ENCODE measurements around the gene METTL9. TPM values are rescaled to one million over a fixed set of nuclear protein-coding genes. Genes with fewer than 3 reads are reported as not detected.
"Not testable (repeated sequence)": the region's sequence is repeated elsewhere in the genome, so short reads cannot be mapped to it uniquely, and the experiment has no call there.

Gene METTL9
- total and polyA plus RNA-seq, 12 donors, result 35.7 to 398 (median 212) TPM

- intact Hi-C loops (cut with DNase I), result loop anchor here in 1 of 2 donors (5.0 kb wide), 1 partner anchor 39 kb away; no protein-coding TSS in a partner anchor
- Histone ChIP-seq H3K27ac (peak overlapping the region; percentile 71 to 98 (median 96)), H3K4me1 (replicated peaks in 1 of 2) (peaks cover 28 to 38% of the 10 kb centered on the region in 2 donors), H3K27me3 (no peaks in the 10 kb centered on the region), H3K9me3 (replicated peaks in 1 of 3) (no peaks in the 10 kb centered on the region), H3K36me3 (replicated peaks in 1 of 2) (no peaks in the 10 kb centered on the region), H3K4me3 (peak overlapping the region; percentile 18 to 92 (median 75))
- peak in 1 of 7 donors; percentile 62 for DNase-seq
- no peak for TF ChIP-seq POLR2A (IDR thresholded peaks at IDR 0.05)
- TF ChIP-seq, protein P1, sequence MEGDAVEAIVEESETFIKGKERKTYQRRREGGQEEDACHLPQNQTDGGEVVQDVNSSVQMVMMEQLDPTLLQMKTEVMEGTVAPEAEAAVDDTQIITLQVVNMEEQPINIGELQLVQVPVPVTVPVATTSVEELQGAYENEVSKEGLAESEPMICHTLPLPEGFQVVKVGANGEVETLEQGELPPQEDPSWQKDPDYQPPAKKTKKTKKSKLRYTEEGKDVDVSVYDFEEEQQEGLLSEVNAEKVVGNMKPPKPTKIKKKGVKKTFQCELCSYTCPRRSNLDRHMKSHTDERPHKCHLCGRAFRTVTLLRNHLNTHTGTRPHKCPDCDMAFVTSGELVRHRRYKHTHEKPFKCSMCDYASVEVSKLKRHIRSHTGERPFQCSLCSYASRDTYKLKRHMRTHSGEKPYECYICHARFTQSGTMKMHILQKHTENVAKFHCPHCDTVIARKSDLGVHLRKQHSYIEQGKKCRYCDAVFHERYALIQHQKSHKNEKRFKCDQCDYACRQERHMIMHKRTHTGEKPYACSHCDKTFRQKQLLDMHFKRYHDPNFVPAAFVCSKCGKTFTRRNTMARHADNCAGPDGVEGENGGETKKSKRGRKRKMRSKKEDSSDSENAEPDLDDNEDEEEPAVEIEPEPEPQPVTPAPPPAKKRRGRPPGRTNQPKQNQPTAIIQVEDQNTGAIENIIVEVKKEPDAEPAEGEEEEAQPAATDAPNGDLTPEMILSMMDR (IDR thresholded peaks at IDR 0.05), result no peak
- 1 to 2% (median 2%) methylated on average over 12 to 13 of the region's 13 CpGs for WGBS, 4 donors
These were observed 666 bp upstream of the METTL9 start for GRCh38 chr16:21598701-21599121.

DNA sequence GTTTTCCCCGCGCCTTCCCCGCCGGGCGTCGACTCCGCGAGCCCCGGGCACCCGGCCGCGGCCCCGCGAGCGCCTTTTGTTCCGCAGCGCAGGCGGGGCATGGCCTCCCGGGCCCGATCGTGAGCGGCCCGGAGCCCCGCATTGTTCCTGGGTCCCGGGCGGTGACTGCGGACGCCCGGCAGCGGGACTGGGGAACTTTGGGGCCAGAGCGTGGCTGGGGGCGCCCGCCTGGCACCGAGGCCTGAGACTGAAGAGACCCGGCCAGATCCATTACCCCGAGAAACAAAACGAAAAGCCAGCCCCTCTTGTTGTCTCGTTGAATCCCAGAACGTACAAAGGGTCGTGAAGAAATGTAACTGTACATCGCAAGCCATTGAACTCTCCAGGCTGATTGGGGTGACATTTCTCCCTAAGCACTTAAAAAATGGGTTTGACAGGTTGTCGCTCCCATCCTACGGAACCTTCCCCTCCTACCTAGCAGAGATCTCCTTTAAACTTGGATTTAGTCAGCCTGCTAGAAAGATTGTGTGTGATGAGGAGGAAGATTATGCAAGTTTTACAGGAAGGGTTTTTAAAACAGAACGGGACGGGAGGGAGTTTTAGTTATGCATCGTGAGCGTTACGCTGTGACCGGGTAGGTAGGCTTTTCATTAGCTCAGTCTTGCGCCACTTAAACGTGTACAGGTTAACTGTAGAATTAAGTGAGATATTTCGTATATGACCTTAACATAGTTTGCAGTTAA lies 825 bp downstream of the METTL9 start:
- intact Hi-C loops (cut with DNase I), result no loop called here

DNA sequence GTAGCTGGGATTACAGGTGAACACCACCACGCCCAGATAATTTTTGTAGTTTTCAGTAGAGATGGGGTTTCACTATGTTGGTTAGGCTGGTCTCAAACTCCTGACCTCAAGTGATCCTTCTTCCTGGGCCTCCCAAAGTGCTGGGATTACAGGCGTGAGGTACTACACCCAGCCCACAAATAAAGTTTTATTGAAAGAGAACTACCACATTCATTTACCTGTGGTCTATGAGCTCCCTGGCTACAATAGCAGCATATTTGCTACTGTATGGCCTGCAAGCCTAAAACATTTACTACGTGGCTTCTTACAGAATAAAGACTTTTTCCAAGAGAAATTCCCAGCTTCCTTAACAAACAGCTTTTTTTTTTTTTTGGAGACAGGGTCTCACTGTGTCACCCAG lies 3.4 kb downstream of the METTL9 start:
- H3K4me1 ChIP-seq (replicated peaks in 1 of 2), result peaks cover 46 to 79% of the 10 kb centered on the region in 2 donors
- WGBS, 4 donors, result 81 to 89% (median 85%) methylated on average over 3 of the region's 3 CpGs
- H3K27ac ChIP-seq, result peak overlapping the region in 4 of 5 donors; percentile 18 to 71 (median 34)
- no peak overlapping the region for H3K4me3 ChIP-seq
- no peak for TF ChIP-seq POLR2A (IDR thresholded peaks at IDR 0.05)
- TF ChIP-seq, protein P1 (IDR thresholded peaks at IDR 0.05), result no peak
- H3K27me3 ChIP-seq, result no peaks in the 10 kb centered on the region
- H3K9me3 ChIP-seq (replicated peaks in 1 of 3), result no peaks in the 10 kb centered on the region
- no peaks in the 10 kb centered on the region for H3K36me3 ChIP-seq (replicated peaks in 1 of 2)
- intact Hi-C loops (cut with DNase I), result no loop called here
- no peak for DNase-seq

More for the DNA sequence above, 825 bp downstream of the METTL9 start:
- Histone ChIP-seq H3K27me3 (no peaks in the 10 kb centered on the region), H3K9me3 (replicated peaks in 1 of 3) (no peaks in the 10 kb centered on the region), H3K4me1 (replicated peaks in 1 of 2) (peaks cover 42 to 53% of the 10 kb centered on the region in 2 donors), H3K27ac (peak overlapping the region; percentile 71 to 98 (median 96)), H3K4me3 (peak overlapping the region in 3 of 4 donors; percentile 78 to 92 (median 88)), H3K36me3 (replicated peaks in 1 of 2) (no peaks in the 10 kb centered on the region)
- DNase-seq, result peak in 2 of 7 donors; percentile 28 to 29
- TF ChIP-seq POLR2A (IDR thresholded peaks at IDR 0.05), result peak in 1 of 2 donors; percentile 58
- TF ChIP-seq, protein P1 (IDR thresholded peaks at IDR 0.05), result no peak
- WGBS, 4 donors, result 0% methylated on average over 21 to 52 of the region's 52 CpGs

DNA sequence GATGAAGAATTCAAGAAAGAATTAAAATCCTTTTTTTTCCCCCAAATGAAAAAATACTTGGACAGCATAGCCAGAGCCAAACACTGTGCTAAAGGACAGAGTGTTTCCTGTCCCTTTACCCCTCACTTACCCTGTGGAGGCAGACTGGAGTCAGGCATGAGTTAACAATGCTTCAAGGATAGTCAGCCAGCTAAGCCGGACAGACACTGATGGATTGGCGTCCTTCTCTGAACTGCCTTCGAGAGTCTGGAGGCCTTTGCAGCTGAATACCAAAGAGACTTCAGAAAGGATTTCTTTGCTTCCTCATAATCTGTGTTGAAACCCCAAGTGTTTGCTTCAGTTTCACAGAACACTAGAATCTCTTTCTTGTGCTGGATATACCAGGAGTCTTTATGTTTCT lies 4.6 kb downstream of the METTL9 start:
- no peaks in the 10 kb centered on the region for H3K36me3 ChIP-seq (replicated peaks in 1 of 2)
- peak; percentile 49 to 88 (median 69) for DNase-seq
- peak overlapping the region in 1 of 4 donors; percentile 4 for H3K4me3 ChIP-seq
- H3K27me3 ChIP-seq, result no peaks in the 10 kb centered on the region
- peak overlapping the region; percentile 9 to 71 (median 48) for H3K27ac ChIP-seq
- peak in 1 of 2 donors; percentile 43 for TF ChIP-seq POLR2A (IDR thresholded peaks at IDR 0.05)
- TF ChIP-seq, protein P1 (IDR thresholded peaks at IDR 0.05), result no peak
- intact Hi-C loops (cut with DNase I), result no loop called here
- no peaks in the 10 kb centered on the region for H3K9me3 ChIP-seq (replicated peaks in 1 of 3)
- WGBS, 4 donors, result 0 to 13% (median 4%) methylated on average over 2 to 3 of the region's 3 CpGs
- peaks cover 46 to 84% of the 10 kb centered on the region in 2 donors for H3K4me1 ChIP-seq (replicated peaks in 1 of 2)

DNA sequence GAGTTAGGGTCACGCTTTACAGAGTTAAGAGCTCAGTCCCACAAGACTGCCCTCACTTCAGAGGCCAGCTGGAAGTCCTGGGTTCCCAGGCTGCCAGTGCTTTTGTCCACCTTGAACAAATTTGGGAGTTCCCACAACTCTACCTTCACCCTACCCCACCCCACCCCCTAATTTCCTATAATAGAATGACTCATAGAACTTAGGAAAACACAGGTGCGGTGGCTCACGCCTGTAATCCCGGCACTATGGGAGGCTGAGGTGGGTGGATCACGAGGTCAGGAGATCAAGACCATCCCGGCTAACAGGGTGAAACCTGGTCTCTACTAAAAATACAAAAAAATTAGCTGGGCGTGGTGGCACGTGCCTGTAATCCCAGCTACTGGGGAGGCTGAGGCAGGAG lies 6.5 kb downstream of the METTL9 start:
- H3K27me3 ChIP-seq; intact Hi-C loops (cut with DNase I); H3K4me3 ChIP-seq; H3K9me3 ChIP-seq (replicated peaks in 1 of 3); H3K36me3 ChIP-seq (replicated peaks in 1 of 2); DNase-seq: not testable (repeated sequence)
- peak overlapping the region in 3 of 5 donors; percentile 10 to 71 (median 26) for H3K27ac ChIP-seq
- H3K4me1 ChIP-seq (replicated peaks in 1 of 2), result peaks cover 44 to 99% of the 10 kb centered on the region in 2 donors
- WGBS, 4 donors, result 73 to 82% (median 75%) methylated on average over 8 of the region's 8 CpGs
